Measurements from ENCODE around the gene PRMT7. TPM values are rescaled to one million over a fixed set of nuclear protein-coding genes. Genes with fewer than 3 reads are reported as not detected.

PRMT7 gene
- total RNA-seq, 1 experiment from 2014 or later: 156 TPM

- H3K4me1 Mint-ChIP-seq (ENCODE audit: low read depth, unreplicated experiment): peaks cover 49% of the 10 kb centered on the region
- no peaks in the 10 kb centered on the region for H3K27me3 ChIP-seq (replicated peaks; ENCODE audit: control insufficient read depth, insufficient read depth, low read length)
- no TSS peak for BruUV-seq (replicated peaks)
- H3K27me3 Mint-ChIP-seq (ENCODE audit: insufficient read depth, unreplicated experiment): no peaks in the 10 kb centered on the region
- no peak for DNase-seq
- intact Hi-C loops (cut with micrococcal nuclease; ENCODE audit: unreplicated experiment): no loop called here
- peaks cover 100% of the 10 kb centered on the region for H3K36me3 Mint-ChIP-seq (ENCODE audit: insufficient read depth, unreplicated experiment)
- H3K4me1 ChIP-seq: peaks cover 22% of the 10 kb centered on the region
- no peaks in the 10 kb centered on the region for H3K9me3 ChIP-seq
- CTCF ChIA-PET: interaction anchor here (0.7 to 1.5 kb wide), 5 partner anchors 16 to 43 kb away, joined by 3 to 6 read pairs (median 3); no protein-coding TSS in a partner anchor
- peaks cover 11% of the 10 kb centered on the region for H3K36me3 ChIP-seq (ENCODE audit: control insufficient read depth, insufficient read depth, low read length)
- H3K4me3 Mint-ChIP-seq (ENCODE audit: unreplicated experiment): no peak overlapping the region
- no peaks in the 10 kb centered on the region for H3K9me3 Mint-ChIP-seq (ENCODE audit: unreplicated experiment)
- TF ChIP-seq CTCF (IDR thresholded peaks at IDR 0.05; ENCODE audit: insufficient read depth in 1 of 2, low read depth in 1 of 2, low read length in 1 of 2, severe bottlenecking in 1 of 2, unreplicated experiment in 1 of 2): no peak
- POLR2A ChIA-PET: interaction anchor here (1.4 to 4.0 kb wide), 3 partner anchors 10 to 37 kb away, joined by 4 to 20 read pairs (median 7); partner anchors contain the start of genes PRMT7, SLC7A6 and SLC7A6OS
- H3K27ac Mint-ChIP-seq (ENCODE audit: unreplicated experiment): peak overlapping the region; percentile 89
- no peak overlapping the region for H3K4me3 ChIP-seq (ENCODE audit: low read depth, low read length)
These were observed 9.9 kb upstream of the PRMT7 start for GRCh38 chr16:68300734-68301459.

DNA sequence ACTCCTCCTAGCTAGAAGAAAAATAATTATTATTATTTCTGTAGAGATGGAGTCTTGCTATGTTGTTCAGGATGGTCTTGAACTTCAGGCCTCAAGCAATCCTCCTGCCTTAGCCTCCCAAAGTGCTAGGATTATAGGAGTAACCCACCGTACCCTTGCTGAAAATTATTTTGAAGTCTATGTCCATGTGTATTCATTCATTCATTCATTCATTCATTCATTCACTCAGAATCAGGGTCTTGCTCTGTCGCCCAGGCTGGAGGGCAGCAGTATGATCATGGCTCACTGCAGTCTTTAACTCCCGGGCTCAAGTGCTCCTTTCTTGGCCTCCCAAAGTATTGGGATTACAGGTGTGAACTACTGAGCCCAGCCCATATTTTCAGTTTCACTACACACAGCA, 4.2 kb upstream of the PRMT7 start:
- Histone ChIP-seq H3K4me3 (ENCODE audit: low read depth, low read length) (no peak overlapping the region), H3K9me3 (no peaks in the 10 kb centered on the region), H3K36me3 (ENCODE audit: control insufficient read depth, insufficient read depth, low read length) (peaks cover 7% of the 10 kb centered on the region), H3K27me3 (replicated peaks; ENCODE audit: control insufficient read depth, insufficient read depth, low read length) (no peaks in the 10 kb centered on the region), H3K4me1 (peaks cover 6% of the 10 kb centered on the region)
- BruUV-seq (replicated peaks): no TSS peak
- Mint-ChIP-seq H3K4me1 (ENCODE audit: low read depth, unreplicated experiment) (peaks cover 10% of the 10 kb centered on the region), H3K9me3 (ENCODE audit: unreplicated experiment) (no peaks in the 10 kb centered on the region), H3K27me3 (ENCODE audit: insufficient read depth, unreplicated experiment) (no peaks in the 10 kb centered on the region), H3K36me3 (ENCODE audit: insufficient read depth, unreplicated experiment) (peaks cover 88% of the 10 kb centered on the region), H3K4me3 (ENCODE audit: unreplicated experiment) (no peak overlapping the region), H3K27ac (ENCODE audit: unreplicated experiment) (no peak overlapping the region)
- no peak for DNase-seq
- TF ChIP-seq CTCF (IDR thresholded peaks at IDR 0.05; ENCODE audit: insufficient read depth in 1 of 2, low read depth in 1 of 2, low read length in 1 of 2, severe bottlenecking in 1 of 2, unreplicated experiment in 1 of 2): no peak
- ChIA-PET CTCF (no interaction called here), POLR2A (no interaction called here)
- intact Hi-C loops (cut with micrococcal nuclease; ENCODE audit: unreplicated experiment): no loop called here

- peak overlapping the region; percentile 77 for H3K4me3 Mint-ChIP-seq (ENCODE audit: unreplicated experiment)
- no peaks in the 10 kb centered on the region for H3K27me3 Mint-ChIP-seq (ENCODE audit: insufficient read depth, unreplicated experiment)
- H3K4me1 Mint-ChIP-seq (ENCODE audit: low read depth, unreplicated experiment): peaks cover 27% of the 10 kb centered on the region
- no peaks in the 10 kb centered on the region for H3K9me3 Mint-ChIP-seq (ENCODE audit: unreplicated experiment)
- intact Hi-C loops (cut with micrococcal nuclease; ENCODE audit: unreplicated experiment): loop anchor here (1.0 to 5.0 kb wide), 2 partner anchors 19 to 42 kb away; no protein-coding TSS in a partner anchor
- Histone ChIP-seq H3K4me3 (ENCODE audit: low read depth, low read length) (peak overlapping the region; percentile 65), H3K36me3 (ENCODE audit: control insufficient read depth, insufficient read depth, low read length) (peaks cover 1% of the 10 kb centered on the region), H3K4me1 (peaks cover 32% of the 10 kb centered on the region), H3K9me3 (no peaks in the 10 kb centered on the region), H3K27me3 (replicated peaks; ENCODE audit: control insufficient read depth, insufficient read depth, low read length) (no peaks in the 10 kb centered on the region)
- DNase-seq: no peak
- BruUV-seq (replicated peaks): TSS peak; percentile 56
- POLR2A ChIA-PET: interaction anchor here (0.9 kb wide), 1 partner anchor 45 kb away, joined by 5 read pairs; no protein-coding TSS in a partner anchor
- no peak for TF ChIP-seq CTCF (IDR thresholded peaks at IDR 0.05; ENCODE audit: insufficient read depth in 1 of 2, low read depth in 1 of 2, low read length in 1 of 2, severe bottlenecking in 1 of 2, unreplicated experiment in 1 of 2)
- H3K36me3 Mint-ChIP-seq (ENCODE audit: insufficient read depth, unreplicated experiment): peaks cover 84% of the 10 kb centered on the region
- peak overlapping the region; percentile 89 for H3K27ac Mint-ChIP-seq (ENCODE audit: unreplicated experiment)
- CTCF ChIA-PET: no interaction called here
These were observed 1.0 kb upstream of the PRMT7 start for GRCh38 chr16:68309799-68310198.

Data from Caco-2 (cell line).